Activated naive CD4-positive, alpha-beta T cell treated with Interleukin-2 at 50 U/mL for 16 hours (primary cell): ENCODE data around the gene DIAPH1.

Source experiments
- DNase-seq: peaks from one replicate; pipeline ENCODE4 v3.0.0-alpha.2; 2020

DIAPH1 gene

GRCh38 chr5:141477044-141477575 is 141.7 kb downstream of the DIAPH1 start:
- no peak for DNase-seq

GRCh38 chr5:141476132-141476911 is 142.5 kb downstream of the DIAPH1 start:
- DNase-seq: no peak

GRCh38 chr5:141475625-141476131 is 143.1 kb downstream of the DIAPH1 start, which contains the start of gene PCDHGC3:
Gene PCDHGC3 (plus strand): TSS chr5:141475966. CDS start chr5:141476117, 151 bp downstream.
- peak; percentile 41 for DNase-seq

GRCh38 chr5:141465351-141465750 is 153.4 kb downstream of the DIAPH1 start:
- DNase-seq: no peak
